Spleen (tissue), 7 donors: ENCODE data around the gene ACYP1.

Experiments
- CTCF ChIP-seq, 11 experiments: fragments of 200-600 bp in 7 of 11; fragments of 450-650 bp in 4 of 11; sonication (generic) in 4 of 11; IDR thresholded peaks in 8 of 11; conservative IDR thresholded peaks in 3 of 11; 1 replicate in 7 of 11; 2 replicates in 4 of 11; pipeline versions ENCODE4 v1.4.0 to v1.8.0; 2016 to 2021; ENCODE audit warnings: antibody characterized with exemption in 11 of 11, inconsistent platforms in 4 of 11, mild to moderate bottlenecking in 1 of 11
- POLR2AphosphoS5 ChIP-seq, 3 donors: sonication (generic); formaldehyde crosslinking; IDR thresholded peaks; one replicate each; pipeline ENCODE4 v1.5.1; 2017; ENCODE audit warnings: antibody characterized with exemption in 3 of 3
- donor health status: DM: no; HTN: no; CAD: no; lungs with moderate emphysema.
- donor health status: DM: no; HTN: no; CAD: no.
- donor health status: DM: no; HTN: no; CAD: no.

- TF ChIP-seq CTCF (IDR thresholded peaks at IDR 0.05 in 8 of 11, conservative IDR thresholded peaks at IDR 0.05 in 3 of 11), result no peak
- no peak for TF ChIP-seq POLR2AphosphoS5 (IDR thresholded peaks at IDR 0.05)
Measured at GRCh38 chr14:75066691-75067090, 2.9 kb upstream of the ACYP1 start.
